ENCODE data around the gene ZNF133.

DNA sequence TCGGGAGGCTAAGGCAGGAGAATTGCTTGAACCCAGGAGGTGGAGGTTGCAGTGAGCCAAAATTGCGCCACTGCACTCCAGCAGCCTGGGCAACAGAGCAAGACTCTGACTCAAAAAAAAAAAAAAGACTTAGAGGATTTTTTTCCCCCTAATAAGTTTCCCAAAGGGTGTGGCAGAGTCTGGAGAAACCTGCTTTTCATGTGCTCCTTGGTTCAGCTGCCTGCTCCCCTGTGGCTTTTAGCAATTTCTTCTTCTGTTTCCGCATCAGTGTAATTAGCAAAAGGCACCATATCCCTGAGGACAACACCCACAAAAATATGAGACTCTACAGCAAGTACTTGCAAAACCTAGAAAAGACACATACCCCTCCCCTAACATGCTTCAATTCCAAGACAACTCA lies 28.6 kb upstream of the ZNF133 start:
- TF ChIP-seq, protein P1, sequence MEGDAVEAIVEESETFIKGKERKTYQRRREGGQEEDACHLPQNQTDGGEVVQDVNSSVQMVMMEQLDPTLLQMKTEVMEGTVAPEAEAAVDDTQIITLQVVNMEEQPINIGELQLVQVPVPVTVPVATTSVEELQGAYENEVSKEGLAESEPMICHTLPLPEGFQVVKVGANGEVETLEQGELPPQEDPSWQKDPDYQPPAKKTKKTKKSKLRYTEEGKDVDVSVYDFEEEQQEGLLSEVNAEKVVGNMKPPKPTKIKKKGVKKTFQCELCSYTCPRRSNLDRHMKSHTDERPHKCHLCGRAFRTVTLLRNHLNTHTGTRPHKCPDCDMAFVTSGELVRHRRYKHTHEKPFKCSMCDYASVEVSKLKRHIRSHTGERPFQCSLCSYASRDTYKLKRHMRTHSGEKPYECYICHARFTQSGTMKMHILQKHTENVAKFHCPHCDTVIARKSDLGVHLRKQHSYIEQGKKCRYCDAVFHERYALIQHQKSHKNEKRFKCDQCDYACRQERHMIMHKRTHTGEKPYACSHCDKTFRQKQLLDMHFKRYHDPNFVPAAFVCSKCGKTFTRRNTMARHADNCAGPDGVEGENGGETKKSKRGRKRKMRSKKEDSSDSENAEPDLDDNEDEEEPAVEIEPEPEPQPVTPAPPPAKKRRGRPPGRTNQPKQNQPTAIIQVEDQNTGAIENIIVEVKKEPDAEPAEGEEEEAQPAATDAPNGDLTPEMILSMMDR (IDR thresholded peaks at IDR 0.05), result no peak
- no peak for TF ChIP-seq ERG (CRISPR knock-in tag; IDR thresholded peaks at IDR 0.05)
- TF ChIP-seq HMGXB4 (CRISPR knock-in tag; IDR thresholded peaks at IDR 0.05), result no peak
- TF ChIP-seq, protein P2, sequence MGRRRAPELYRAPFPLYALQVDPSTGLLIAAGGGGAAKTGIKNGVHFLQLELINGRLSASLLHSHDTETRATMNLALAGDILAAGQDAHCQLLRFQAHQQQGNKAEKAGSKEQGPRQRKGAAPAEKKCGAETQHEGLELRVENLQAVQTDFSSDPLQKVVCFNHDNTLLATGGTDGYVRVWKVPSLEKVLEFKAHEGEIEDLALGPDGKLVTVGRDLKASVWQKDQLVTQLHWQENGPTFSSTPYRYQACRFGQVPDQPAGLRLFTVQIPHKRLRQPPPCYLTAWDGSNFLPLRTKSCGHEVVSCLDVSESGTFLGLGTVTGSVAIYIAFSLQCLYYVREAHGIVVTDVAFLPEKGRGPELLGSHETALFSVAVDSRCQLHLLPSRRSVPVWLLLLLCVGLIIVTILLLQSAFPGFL (CRISPR knock-in tag; IDR thresholded peaks at IDR 0.05; ENCODE audit: borderline replicate concordance), result no peak
- no peak for TF ChIP-seq MAX (CRISPR knock-in tag; IDR thresholded peaks at IDR 0.05)

All from WTC11 (cell line).